GM15510 (cell line): ENCODE results near the gene AMD1.

Experiments used
- POLR2A ChIP-seq: IDR thresholded peaks from 3 replicates; pipeline ENCODE4 v1.6.1; 2011; ENCODE audit warnings: borderline replicate concordance; ENCODE audit not compliant: insufficient read length; ENCODE audit errors: extremely low read depth

The AMD1 gene

GRCh38 chr6:110875548-110876169, 1.1 kb downstream of the AMD1 start:
- no peak for TF ChIP-seq POLR2A

- peak; percentile 73 for TF ChIP-seq POLR2A
Measured at GRCh38 chr6:110876170-110876773, 1.7 kb downstream of the AMD1 start.

DNA sequence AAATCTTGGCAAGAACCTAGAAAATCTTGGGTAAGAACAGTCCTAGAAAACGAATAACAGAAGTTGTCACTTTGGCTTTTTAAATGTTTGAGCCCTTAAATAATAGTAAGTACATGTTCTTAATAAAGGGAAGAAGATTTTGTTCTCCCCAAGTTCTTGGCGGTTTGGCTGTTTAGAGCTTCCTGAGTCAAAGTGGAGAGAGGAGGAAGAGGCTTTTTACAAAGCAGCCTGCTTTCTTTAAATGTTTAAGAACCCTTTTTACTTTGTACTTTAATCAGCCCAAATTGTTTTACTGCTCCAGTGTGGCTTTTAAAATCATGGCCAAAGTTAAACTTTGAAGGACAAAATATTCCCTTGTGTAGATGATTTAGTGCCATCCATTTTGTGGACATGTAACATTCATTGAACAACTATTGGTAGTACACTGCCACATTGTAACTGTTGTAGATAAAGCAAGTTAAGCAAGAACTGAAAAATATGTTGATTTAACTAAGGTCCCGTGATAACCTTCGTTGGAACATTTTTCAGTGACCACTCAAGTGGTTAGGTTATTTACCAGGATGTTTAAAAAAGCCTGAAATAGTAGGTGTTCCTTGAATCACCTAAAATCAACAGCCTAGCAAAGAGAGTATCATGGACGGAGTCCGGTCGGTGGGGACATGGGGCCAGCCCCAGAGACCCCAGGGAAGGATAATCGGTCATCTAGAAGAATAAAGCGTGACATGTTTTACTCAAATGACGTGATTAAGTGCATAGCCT, 2.4 kb downstream of the AMD1 start:
- TF ChIP-seq POLR2A, result no peak

GRCh38 chr6:110877569-110877968, 3.0 kb downstream of the AMD1 start:
- TF ChIP-seq POLR2A, result no peak

DNA sequence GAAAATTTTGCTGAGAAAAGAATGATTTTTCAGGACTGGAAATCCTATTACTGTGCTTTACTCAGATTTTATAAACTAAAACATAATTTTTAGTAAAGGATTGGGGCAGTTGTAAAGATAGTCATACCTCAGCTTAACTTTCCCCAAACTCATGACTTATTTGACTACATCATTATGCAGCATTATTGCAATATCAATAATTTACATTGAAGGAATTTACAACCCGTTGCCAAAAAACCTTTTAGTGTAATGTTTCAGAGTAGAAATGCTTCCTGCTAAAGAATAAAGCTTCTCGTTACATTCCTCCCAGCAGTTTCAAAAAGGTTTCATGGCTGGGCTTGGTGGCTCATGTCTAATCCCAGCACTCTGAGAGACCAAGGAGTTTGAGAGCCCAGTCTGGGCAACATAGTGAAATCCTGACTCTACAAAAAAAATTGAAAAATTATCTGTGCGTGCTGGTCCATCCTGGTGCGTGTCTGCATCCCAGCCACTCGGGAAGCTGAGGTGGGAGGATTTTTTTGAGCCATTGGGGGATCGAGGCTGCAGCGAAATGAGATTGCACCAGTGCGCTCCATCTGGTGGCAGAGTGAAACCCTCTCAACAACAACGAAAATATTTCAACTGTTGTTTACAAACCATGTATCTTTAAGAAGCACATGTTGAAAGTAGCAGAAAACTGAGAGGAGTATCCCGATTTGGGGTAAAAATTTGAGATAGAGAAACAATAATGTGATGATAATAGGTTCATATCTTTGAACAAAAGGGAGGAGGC, 4.4 kb downstream of the AMD1 start:
- no peak for TF ChIP-seq POLR2A

- TF ChIP-seq POLR2A, result no peak
Measured at GRCh38 chr6:110880651-110881050, 6.1 kb downstream of the AMD1 start.

DNA sequence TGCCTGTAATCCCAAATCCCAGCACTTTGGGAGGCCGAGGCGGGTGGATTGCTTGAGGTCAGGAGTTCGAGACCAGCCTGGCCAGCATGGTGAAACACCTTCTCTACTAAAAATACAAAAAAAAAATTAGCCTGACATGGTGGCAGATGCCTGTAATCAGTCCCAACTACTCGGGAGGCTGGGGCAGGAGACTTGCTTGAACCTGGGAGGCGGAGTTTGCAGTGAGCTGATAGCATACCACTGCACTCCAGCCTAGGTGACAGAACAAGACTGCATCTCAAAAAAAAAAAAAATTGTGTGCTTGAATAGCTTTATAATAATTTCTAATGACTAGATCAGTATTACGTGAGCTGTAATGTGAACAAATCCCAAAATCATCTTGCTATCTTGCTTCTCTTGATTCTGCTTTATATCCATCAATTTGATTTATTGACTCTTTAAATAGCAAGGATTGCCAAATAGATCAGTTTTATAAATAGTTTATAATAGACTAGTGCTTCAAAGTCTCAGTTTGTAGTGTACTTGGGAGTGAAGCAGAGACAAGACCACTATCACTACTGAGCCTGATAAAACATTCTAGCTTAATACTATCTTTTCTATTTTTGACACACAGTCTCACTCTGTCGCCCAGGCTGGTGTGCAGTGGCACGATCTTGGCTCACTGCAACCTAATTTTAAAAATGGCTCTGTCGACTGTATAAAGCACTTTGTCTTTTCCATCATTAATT, 7.1 kb downstream of the AMD1 start:
- no peak for TF ChIP-seq POLR2A

- no peak for TF ChIP-seq POLR2A
Measured at GRCh38 chr6:110882274-110882619, 7.7 kb downstream of the AMD1 start.

GRCh38 chr6:110882824-110883554, 8.4 kb downstream of the AMD1 start:
- no peak for TF ChIP-seq POLR2A

GRCh38 chr6:110884321-110884720, 9.7 kb downstream of the AMD1 start:
- no peak for TF ChIP-seq POLR2A

DNA sequence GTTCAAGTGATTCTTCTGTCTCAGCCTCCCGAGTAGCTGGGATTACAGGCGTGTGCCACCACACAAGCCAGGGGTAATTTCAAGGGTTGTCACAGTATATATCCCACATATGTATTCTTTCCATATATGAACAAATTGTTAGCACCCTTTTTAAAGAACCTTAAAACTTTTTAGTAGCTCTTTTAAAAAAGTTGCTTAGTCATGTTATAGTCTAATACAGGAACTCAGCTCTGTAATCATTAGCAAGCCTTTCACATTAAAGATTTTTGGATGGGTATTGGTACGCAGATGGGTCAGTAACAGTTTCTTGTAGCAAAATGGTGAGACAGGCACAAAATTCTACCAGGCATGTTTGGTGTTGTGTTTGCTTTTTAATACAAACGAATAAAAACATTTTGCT, 10.9 kb downstream of the AMD1 start:
- no peak for TF ChIP-seq POLR2A

GRCh38 chr6:110886555-110887167, 12.1 kb downstream of the AMD1 start:
- TF ChIP-seq POLR2A, result no peak

DNA sequence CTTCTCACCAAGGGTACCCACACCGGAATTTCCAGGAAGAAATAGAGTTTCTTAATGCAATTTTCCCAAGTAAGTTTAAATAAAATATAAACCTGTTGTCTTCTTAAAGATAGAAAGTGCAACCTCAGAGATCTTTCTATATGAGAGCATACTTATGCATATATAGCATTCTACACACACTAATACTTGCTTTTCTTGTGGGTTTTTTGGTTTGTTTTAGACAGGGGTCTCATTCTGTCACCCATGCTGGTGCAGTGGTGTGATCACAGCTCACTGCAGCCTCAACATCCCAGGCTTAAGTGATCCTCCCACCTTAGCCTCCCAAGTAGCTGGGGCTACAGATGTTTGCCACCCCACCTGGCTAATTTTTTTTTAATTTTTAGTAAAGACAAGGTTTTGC, 15.7 kb downstream of the AMD1 start:
- TF ChIP-seq POLR2A, result no peak
